Progenitor cell of endocrine pancreas (in vitro differentiated cells): ENCODE data around the gene RRP9. TPM values are rescaled to one million over a fixed set of nuclear protein-coding genes. Genes with fewer than 3 reads are reported as not detected.

Experiments used
- DNase-seq: peaks from one replicate; pipeline ENCODE4 v3.0.0; 2021; ENCODE audit warnings: low spot score; ENCODE audit not compliant: unreplicated experiment
- H3K27ac Mint-ChIP-seq: 2 replicates; pipeline ENCODE4 v1.8.0; 2021; ENCODE audit warnings: mild to moderate bottlenecking, moderate library complexity, mixed read lengths
- H3K27me3 Mint-ChIP-seq: 2 replicates; pipeline ENCODE4 v1.8.0; 2021; ENCODE audit warnings: mixed read lengths
- H3K36me3 Mint-ChIP-seq: 2 replicates; pipeline ENCODE4 v1.8.0; 2022; ENCODE audit warnings: mixed read lengths; ENCODE audit not compliant: insufficient read depth
- H3K4me1 Mint-ChIP-seq: 2 replicates; pipeline ENCODE4 v1.8.0; 2021; ENCODE audit warnings: low read depth, mixed read lengths
- H3K4me3 Mint-ChIP-seq: 2 replicates; pipeline ENCODE4 v1.8.0; 2021; ENCODE audit warnings: low read depth, mild to moderate bottlenecking, moderate library complexity, mixed read lengths
- H3K9me3 Mint-ChIP-seq: 2 replicates; pipeline ENCODE4 v1.8.0; 2021; ENCODE audit warnings: low read depth, mixed read lengths
- total RNA-seq: library from RNA; stranded (reverse); gene quantifications from 2 replicates; pipeline ENCODE4 v1.2.1, GENCODE V29; 2021
- TF ChIP-seq, protein P1 (sequence below): fragments of 200-600 bp; sonication (generic); IDR thresholded peaks from one replicate; pipeline ENCODE4 v1.5.0; 2021; ENCODE audit warnings: antibody characterized with exemption, mild to moderate bottlenecking; ENCODE audit not compliant: unreplicated experiment

The RRP9 gene
- total RNA-seq, 1 donor from 2014 or later, result 22.5 TPM

- H3K4me1 Mint-ChIP-seq, result peaks cover 11% of the 10 kb centered on the region
- TF ChIP-seq, protein P1, sequence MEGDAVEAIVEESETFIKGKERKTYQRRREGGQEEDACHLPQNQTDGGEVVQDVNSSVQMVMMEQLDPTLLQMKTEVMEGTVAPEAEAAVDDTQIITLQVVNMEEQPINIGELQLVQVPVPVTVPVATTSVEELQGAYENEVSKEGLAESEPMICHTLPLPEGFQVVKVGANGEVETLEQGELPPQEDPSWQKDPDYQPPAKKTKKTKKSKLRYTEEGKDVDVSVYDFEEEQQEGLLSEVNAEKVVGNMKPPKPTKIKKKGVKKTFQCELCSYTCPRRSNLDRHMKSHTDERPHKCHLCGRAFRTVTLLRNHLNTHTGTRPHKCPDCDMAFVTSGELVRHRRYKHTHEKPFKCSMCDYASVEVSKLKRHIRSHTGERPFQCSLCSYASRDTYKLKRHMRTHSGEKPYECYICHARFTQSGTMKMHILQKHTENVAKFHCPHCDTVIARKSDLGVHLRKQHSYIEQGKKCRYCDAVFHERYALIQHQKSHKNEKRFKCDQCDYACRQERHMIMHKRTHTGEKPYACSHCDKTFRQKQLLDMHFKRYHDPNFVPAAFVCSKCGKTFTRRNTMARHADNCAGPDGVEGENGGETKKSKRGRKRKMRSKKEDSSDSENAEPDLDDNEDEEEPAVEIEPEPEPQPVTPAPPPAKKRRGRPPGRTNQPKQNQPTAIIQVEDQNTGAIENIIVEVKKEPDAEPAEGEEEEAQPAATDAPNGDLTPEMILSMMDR, result no peak
- no peaks in the 10 kb centered on the region for H3K9me3 Mint-ChIP-seq
- H3K36me3 Mint-ChIP-seq, result peaks cover 8% of the 10 kb centered on the region
- DNase-seq, result no peak
- no peaks in the 10 kb centered on the region for H3K27me3 Mint-ChIP-seq
- H3K4me3 Mint-ChIP-seq, result no peak overlapping the region
- H3K27ac Mint-ChIP-seq, result no peak overlapping the region
Observed at GRCh38 chr3:51960386-51960785, 18.7 kb upstream of the RRP9 start.

GRCh38 chr3:51959651-51960050, 17.9 kb upstream of the RRP9 start:
- Mint-ChIP-seq H3K27ac (no peak overlapping the region), H3K27me3 (peaks cover 6% of the 10 kb centered on the region), H3K4me3 (no peak overlapping the region), H3K36me3 (peaks cover 5% of the 10 kb centered on the region), H3K9me3 (no peaks in the 10 kb centered on the region), H3K4me1 (peaks cover 3% of the 10 kb centered on the region)
- no peak for DNase-seq
- TF ChIP-seq, protein P1, result no peak

- Mint-ChIP-seq H3K27me3 (peaks cover 14% of the 10 kb centered on the region), H3K4me1 (no peaks in the 10 kb centered on the region), H3K36me3 (peaks cover 5% of the 10 kb centered on the region), H3K27ac (no peak overlapping the region), H3K9me3 (no peaks in the 10 kb centered on the region), H3K4me3 (no peak overlapping the region)
- DNase-seq, result no peak
- TF ChIP-seq, protein P1, result no peak
Observed at GRCh38 chr3:51958603-51959521, 17.2 kb upstream of the RRP9 start.

GRCh38 chr3:51957520-51958205, 16.0 kb upstream of the RRP9 start:
- Mint-ChIP-seq H3K4me3 (no peak overlapping the region), H3K9me3 (no peaks in the 10 kb centered on the region), H3K36me3 (peaks cover 5% of the 10 kb centered on the region), H3K4me1 (no peaks in the 10 kb centered on the region), H3K27ac (no peak overlapping the region), H3K27me3 (peaks cover 24% of the 10 kb centered on the region)
- TF ChIP-seq, protein P1, result no peak
- DNase-seq, result no peak

GRCh38 chr3:51955893-51956770, 14.4 kb upstream of the RRP9 start:
- Mint-ChIP-seq H3K4me3 (no peak overlapping the region), H3K27me3 (peaks cover 34% of the 10 kb centered on the region)

More at GRCh38 chr3:51955893-51956770, 14.4 kb upstream of the RRP9 start:
- H3K9me3 Mint-ChIP-seq, result no peaks in the 10 kb centered on the region
- H3K36me3 Mint-ChIP-seq, result peaks cover 3% of the 10 kb centered on the region
- H3K4me1 Mint-ChIP-seq, result no peaks in the 10 kb centered on the region
- TF ChIP-seq, protein P1, result peak; percentile 57
- peak; percentile 51 for DNase-seq
- no peak overlapping the region for H3K27ac Mint-ChIP-seq
